UCSD-AML1 (cell line): ENCODE results near the gene ZNF850.

Source experiments
- DNase-seq: peaks from one replicate; lab custom pipeline; 2025; ENCODE audit not compliant: unreplicated experiment; lab: John Stamatoyannopoulos, UW

Gene ZNF850

DNA sequence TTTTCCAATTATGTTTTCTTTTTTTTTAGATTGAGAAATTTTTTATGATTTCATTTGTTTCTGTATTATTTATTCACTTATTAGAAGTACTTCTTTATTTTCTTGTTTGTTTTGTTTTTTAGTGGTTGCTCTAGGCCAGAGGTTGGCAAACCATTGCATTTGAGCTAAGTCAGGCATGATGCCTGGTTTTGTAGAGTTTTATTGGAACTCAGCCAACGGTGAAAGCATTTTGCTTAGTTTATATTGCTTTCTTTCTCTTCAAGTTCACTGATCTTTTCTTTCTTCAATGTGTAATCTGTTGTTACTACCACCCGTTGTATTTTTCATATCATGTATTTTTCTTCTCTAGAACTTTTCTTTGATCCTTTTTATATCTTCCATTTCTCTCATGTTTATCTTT lies 65.5 kb downstream of the ZNF850 start:
- no peak for DNase-seq

DNA sequence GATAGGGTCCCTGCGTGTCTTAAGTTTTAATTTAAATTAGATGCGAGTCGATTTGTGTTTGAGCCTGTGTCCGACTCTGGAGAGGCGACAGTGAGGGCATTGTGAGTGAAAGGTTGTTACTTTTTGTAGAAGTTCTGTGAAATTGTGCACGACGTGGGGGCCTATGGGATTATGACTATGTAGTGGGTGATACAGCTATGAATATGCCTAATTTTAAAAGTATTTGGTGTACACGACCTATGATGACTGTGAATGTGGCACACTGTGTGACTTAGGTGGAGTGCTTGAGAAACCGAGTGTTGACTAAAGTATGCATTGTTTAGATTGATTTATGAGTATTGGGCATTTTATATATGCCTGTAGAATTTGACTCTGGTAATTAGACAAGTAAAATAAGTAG lies 84.5 kb downstream of the ZNF850 start:
- no peak for DNase-seq

DNA sequence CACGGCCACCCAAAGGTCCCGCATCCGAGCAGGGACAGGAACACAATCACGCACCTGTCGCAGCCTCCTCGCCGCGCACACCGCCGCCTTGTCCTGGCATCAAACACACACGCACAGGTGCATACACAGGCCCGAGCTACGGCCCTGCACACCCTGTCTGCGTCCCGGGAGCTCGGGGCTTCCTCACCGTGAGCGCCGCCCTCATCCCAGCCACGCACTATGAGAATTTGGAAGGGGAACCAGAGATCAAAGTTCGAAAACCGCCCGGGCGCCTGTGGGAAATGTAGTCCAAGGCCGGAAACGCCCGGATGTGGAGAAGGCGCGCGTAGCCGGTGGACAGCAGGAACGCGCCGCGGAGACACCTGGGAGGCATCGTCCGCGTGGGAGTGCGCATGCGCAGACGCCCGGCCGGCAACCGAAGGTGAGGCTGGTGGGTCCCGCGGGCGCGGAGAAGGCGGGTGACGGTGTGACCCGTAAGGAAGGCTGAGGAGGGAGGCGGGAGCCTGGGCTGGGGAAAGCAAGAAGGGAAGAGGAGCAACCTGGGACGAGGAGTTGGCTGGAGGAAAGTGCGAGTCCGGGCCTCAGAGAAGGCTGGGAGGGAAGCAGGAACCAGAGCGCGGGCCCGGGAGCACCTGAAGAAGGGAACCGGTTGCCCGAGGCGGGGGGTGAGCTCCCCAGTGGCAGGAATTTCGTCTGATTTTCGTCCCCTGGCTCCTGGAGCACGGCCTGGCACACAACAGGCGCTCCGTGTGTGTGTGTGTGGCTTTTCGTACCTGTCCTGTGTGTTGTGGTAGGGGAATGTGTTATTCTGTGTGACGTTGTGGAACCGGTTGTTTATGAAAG lies 85.2 kb downstream of the ZNF850 start, which contains the start of gene ZNF567:
ZNF567 (plus strand) TSS at position 399 of the 843 bp plus-strand sequence. CDS start 7,256 bp downstream, outside the sequence.
- peak; percentile 96 for DNase-seq

DNA sequence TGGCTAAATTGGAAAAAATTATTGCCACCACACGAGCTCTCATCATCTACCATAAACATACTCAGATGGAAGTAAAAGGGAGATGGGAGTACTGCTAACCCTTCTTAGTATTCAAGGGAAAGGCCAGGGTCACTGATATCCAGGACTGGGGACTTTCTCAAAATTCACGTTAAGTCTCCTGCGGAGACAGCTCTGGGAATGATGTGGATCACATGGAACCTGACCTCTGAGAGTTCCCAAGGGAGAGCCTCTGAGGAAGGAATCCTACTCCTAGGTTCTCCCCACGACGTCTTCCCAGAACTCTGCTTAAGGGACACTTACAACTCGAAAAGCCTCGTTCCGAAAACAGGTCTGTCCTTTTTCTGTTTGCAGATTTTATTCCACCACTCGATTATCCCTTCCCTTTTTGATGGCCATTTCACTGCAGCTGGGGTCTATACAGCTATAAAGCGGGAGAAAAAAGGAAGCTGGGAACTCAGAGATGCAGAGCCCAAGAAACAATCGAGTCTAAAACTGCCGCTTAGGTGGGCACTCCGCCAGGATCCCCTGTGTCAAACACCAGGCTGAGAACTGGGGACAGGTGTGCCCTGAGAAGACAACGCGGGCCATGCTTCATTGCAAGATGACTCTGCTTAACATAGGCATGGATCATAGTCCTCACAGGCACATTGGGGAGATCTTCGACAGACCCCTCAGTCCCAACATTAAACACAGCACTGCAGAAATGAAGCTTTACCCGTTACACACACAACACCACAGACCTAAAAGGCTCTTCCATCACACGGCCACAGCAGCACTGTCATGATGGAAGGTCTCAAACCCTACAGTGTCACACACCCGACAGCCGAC lies 86.0 kb downstream of the ZNF850 start:
- DNase-seq = no peak

DNA sequence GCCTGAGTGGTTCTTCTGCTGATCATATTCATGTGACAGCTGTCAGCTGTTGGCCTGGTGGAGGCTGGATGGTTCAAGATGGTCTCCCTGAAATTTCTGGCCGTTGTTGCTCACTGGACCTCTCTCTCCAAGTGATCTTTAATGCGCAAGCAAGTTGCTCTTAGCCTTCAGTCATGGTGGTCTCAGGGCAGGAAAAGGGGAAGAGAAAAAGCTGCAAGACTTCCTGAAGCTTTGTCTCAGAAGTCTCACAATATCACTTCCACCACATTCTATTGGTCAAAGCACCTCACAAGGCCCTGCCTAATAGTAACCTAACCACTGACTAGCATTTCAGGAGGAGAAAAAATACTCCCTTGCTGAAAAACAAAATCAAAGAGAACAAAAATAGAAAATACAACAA lies 86.8 kb downstream of the ZNF850 start:
- no peak for DNase-seq

DNA sequence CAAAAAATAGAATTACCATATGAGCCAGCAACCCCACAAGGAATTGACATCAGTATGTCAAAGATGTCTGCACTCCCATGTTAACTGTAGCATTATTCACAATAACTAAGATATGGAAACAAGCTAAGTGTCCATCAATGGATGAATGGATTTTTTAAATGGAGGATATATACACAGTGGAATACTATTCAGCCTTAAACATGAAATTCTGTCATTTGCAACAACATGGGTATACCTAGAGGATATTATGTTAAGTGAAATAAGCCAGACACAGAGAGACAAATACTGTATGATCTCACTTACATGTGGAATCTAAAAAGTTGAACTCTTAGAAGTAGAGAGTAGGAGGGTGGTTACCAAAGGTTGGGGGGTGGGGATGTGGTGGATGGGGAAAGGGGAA lies 93.2 kb downstream of the ZNF850 start:
- DNase-seq = no peak

DNA sequence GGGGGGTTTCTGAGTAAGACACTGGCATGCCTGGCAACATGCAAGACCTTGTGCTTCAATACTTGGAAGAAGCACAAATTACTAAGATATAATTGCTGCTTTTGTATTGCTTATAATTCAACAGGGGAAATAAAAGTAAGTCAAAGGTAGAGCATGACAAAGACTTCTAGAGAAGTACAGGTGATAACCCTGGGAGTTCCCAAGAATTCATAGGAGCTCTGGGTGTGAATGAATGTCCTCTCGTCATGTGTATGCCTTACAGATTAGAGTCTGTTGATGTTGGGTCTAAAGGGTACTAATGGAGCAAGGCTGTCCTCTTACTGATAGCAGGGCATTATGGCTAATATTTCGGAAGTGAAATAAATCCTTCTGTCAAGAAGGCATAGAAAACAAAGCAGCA lies 98.4 kb downstream of the ZNF850 start:
- no peak for DNase-seq

DNA sequence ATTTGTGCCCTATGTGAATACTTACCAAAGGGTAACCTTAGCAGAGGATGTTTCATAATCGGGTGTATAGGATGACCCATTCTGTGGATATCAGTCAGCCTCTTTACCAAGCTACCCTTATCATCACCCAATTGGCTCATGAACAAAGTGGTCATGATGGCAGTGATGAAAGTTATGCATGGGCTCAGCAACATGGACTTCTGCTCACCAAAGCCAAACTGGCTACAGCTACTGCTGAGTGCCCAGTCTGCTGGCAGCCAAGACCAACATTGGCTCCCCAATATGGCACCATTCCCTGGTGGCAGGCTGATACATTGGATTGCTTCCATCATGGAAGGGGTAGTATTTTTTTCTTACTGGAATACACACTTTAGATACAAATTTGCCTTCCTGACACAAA lies 100.2 kb downstream of the ZNF850 start:
- no peak for DNase-seq

DNA sequence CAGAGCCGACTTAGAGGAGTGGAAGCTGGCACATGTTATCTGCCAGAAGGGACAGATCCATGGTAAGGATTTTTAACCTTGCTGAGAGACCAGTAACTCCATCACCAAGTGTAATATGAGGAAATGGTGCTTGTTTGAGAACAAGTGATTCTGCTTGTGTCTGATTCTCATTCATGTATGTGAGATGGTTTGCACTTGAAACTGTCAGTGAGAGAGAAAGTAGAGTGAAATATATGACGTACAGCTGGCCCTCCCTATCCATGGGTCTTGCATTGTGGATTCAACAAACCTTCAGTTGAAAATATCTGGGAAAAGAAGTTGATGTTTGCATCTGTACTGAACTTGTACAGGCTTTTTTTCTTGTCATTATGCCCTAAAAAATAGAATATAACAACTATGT lies 104.0 kb downstream of the ZNF850 start:
- no peak for DNase-seq

DNA sequence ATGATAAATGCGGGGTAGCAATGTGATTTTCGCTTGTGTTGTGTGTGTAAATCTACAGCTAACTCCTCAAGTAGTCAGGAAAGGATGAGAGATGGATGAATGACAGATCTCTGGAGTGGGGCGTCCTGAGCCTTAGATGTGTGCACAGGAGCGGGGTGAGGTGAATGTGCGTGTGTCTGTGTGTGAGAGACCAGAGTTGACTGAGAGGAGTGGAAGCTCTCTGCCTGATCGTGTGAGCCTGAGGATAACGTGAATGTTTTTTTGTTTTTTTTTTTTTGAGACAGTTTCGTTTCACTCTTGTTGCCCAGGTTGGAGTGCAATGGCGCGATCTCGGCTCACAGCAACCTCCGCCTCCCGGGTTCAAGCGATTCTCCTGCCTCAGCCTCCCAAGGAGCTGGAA lies 106.8 kb downstream of the ZNF850 start:
- DNase-seq = no peak
